ENCODE data around the gene SH3RF3.

GRCh38 chr2:109079590-109079989 is 49.4 kb upstream of the SH3RF3 start:
- TF ChIP-seq CTCF (IDR thresholded peaks at IDR 0.05) (no peak), POLR2A (IDR thresholded peaks at IDR 0.05) (no peak)

Data from adrenal gland (tissue), 5 donors.